A673 (cell line): Measurements from ENCODE around the gene LGALS12. TPM values are rescaled to one million over a fixed set of nuclear protein-coding genes. Genes with fewer than 3 reads are reported as not detected.

Source experiments
- BruUV-seq: library from RNA; stranded (reverse); fragments of 400-500 nt; replicated peaks from 2 replicates; lab custom pipeline; 2021; lab: Mats Ljungman, UMichigan
- CTCF ChIA-PET: fragments of 300-600 bp; sonication (Branson Sonifier 250); formaldehyde crosslinking; loops from one replicate; lab custom pipeline; 2022; ENCODE audit warnings: antibody characterized with exemption; lab: Charles Lee
- POLR2A ChIA-PET: fragments of 300-600 bp; sonication (Branson Sonifier 250); formaldehyde crosslinking; loops from one replicate; lab custom pipeline; 2022; ENCODE audit warnings: antibody characterized with exemption; ENCODE audit not compliant: low non-redundant PET; lab: Charles Lee
- DNase-seq: peaks from one replicate; pipeline ENCODE4 v3.0.0-alpha.2; 2015; ENCODE audit warnings: low spot score
- H3K27ac ChIP-seq: fragments of 200-600 bp; sonication (generic); 2 replicates; pipeline ENCODE4 v1.5.1; 2016; ENCODE audit warnings: mixed run types, low read depth, mild to moderate bottlenecking, mixed read lengths, antibody characterized with exemption, low read length; ENCODE audit not compliant: poor library complexity, severe bottlenecking
- H3K27me3 ChIP-seq: fragments of 200-600 bp; sonication (generic); replicated peaks from 2 replicates; pipeline ENCODE4 v1.6.1; 2017; ENCODE audit warnings: mixed run types, low read depth, mild to moderate bottlenecking, mixed read lengths, antibody characterized with exemption, low read length; ENCODE audit not compliant: insufficient read depth, poor library complexity
- H3K36me3 ChIP-seq: fragments of 200-600 bp; sonication (generic); 2 replicates; pipeline ENCODE4 v1.6.1; 2016; ENCODE audit warnings: mixed run types, mild to moderate bottlenecking, mixed read lengths, antibody characterized with exemption, low read length; ENCODE audit not compliant: insufficient read depth, poor library complexity, severe bottlenecking
- H3K4me1 ChIP-seq: fragments of 200-600 bp; sonication (generic); 2 replicates; pipeline ENCODE4 v1.6.1; 2017; ENCODE audit warnings: mixed run types, mild to moderate bottlenecking, mixed read lengths, antibody characterized with exemption, low read length; ENCODE audit not compliant: insufficient read depth, poor library complexity, severe bottlenecking
- H3K4me3 ChIP-seq: fragments of 200-600 bp; sonication (generic); 2 replicates; pipeline ENCODE4 v1.5.1; 2016; ENCODE audit warnings: low read depth, mixed run types, mild to moderate bottlenecking, mixed read lengths, low read length; ENCODE audit not compliant: poor library complexity, severe bottlenecking
- H3K9me3 ChIP-seq: fragments of 200-600 bp; sonication (generic); 2 replicates; pipeline ENCODE4 v1.6.1; 2016; ENCODE audit warnings: mixed run types, low read depth, mild to moderate bottlenecking, mixed read lengths, antibody characterized with exemption, low read length; ENCODE audit not compliant: poor library complexity, severe bottlenecking
- EZH2 ChIP-seq: fragments of 200-600 bp; sonication (generic); IDR thresholded peaks from 2 replicates; pipeline ENCODE4 v1.6.1; 2017; ENCODE audit warnings: borderline replicate concordance, low read depth, mild to moderate bottlenecking, mixed read lengths, antibody characterized with exemption, low read length; ENCODE audit not compliant: poor library complexity, severe bottlenecking
- intact Hi-C: fragments of 100-400 bp; cut with micrococcal nuclease; formaldehyde crosslinking; loops from one replicate; pipeline ENCODE4 v1.10.0; 2022; ENCODE audit not compliant: unreplicated experiment
- total RNA-seq: library from RNA; stranded (reverse); gene quantifications from 2 replicates; pipeline ENCODE4 v1.2.3, GENCODE V29; 2021
- TF ChIP-seq, protein P1 (sequence below): fragments of 300-800, 200-600 bp; sonication (generic); conservative IDR thresholded peaks from 2 replicates; pipeline ENCODE4 v1.5.1; 2017; ENCODE audit warnings: low read depth, mild to moderate bottlenecking, antibody characterized with exemption, low read length, moderate library complexity, mixed read lengths

LGALS12 gene
- total RNA-seq, 1 experiment from 2014 or later = not detected

DNA sequence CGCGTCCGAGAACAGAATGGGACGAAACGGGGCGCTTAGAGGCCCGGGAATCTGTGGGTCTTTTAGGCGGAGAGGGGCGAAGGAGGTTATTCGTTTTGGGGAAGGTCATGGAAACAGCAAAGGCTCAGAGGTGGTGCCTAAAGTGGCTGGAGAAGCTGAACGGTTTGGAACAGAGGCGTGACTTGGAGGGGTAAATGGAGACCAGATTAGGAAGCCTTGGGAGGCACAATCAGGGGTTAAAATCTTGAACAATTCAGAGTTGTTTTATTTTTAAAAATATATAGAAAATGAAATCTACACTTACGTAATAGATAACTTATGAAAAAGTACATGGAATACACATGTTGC lies 14.7 kb upstream of the LGALS12 start:
- CTCF ChIA-PET = no interaction called here
- peaks cover 72% of the 10 kb centered on the region for H3K27me3 ChIP-seq

GRCh38 chr11:63491636-63492372 lies 14.1 kb upstream of the LGALS12 start:
- intact Hi-C loops = no loop called here
- POLR2A ChIA-PET = no interaction called here
- H3K4me3 ChIP-seq = no peak overlapping the region
- H3K9me3 ChIP-seq = no peaks in the 10 kb centered on the region
- H3K36me3 ChIP-seq = no peaks in the 10 kb centered on the region
- H3K27me3 ChIP-seq = peaks cover 69% of the 10 kb centered on the region
- DNase-seq = no peak
- CTCF ChIA-PET = no interaction called here
- no TSS peak for BruUV-seq
- peaks cover 5% of the 10 kb centered on the region for H3K4me1 ChIP-seq
- no peak overlapping the region for H3K27ac ChIP-seq
- TF ChIP-seq EZH2 = no peak
- TF ChIP-seq, protein P1, sequence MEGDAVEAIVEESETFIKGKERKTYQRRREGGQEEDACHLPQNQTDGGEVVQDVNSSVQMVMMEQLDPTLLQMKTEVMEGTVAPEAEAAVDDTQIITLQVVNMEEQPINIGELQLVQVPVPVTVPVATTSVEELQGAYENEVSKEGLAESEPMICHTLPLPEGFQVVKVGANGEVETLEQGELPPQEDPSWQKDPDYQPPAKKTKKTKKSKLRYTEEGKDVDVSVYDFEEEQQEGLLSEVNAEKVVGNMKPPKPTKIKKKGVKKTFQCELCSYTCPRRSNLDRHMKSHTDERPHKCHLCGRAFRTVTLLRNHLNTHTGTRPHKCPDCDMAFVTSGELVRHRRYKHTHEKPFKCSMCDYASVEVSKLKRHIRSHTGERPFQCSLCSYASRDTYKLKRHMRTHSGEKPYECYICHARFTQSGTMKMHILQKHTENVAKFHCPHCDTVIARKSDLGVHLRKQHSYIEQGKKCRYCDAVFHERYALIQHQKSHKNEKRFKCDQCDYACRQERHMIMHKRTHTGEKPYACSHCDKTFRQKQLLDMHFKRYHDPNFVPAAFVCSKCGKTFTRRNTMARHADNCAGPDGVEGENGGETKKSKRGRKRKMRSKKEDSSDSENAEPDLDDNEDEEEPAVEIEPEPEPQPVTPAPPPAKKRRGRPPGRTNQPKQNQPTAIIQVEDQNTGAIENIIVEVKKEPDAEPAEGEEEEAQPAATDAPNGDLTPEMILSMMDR = no peak

More for the DNA sequence above, 14.7 kb upstream of the LGALS12 start:
- Histone ChIP-seq H3K27ac (no peak overlapping the region), H3K9me3 (no peaks in the 10 kb centered on the region), H3K4me3 (peak overlapping the region; percentile 29), H3K36me3 (no peaks in the 10 kb centered on the region), H3K4me1 (peaks cover 5% of the 10 kb centered on the region)
- no peak for TF ChIP-seq EZH2
- TF ChIP-seq, protein P1 = no peak
- DNase-seq = no peak
- BruUV-seq = no TSS peak
- intact Hi-C loops = no loop called here
- POLR2A ChIA-PET = no interaction called here

GRCh38 chr11:63492441-63492840 lies 13.4 kb upstream of the LGALS12 start:
- CTCF ChIA-PET = no interaction called here
- no TSS peak for BruUV-seq
- H3K4me3 ChIP-seq = no peak overlapping the region
- no peak overlapping the region for H3K27ac ChIP-seq
- DNase-seq = no peak
- H3K9me3 ChIP-seq = no peaks in the 10 kb centered on the region
- peaks cover 5% of the 10 kb centered on the region for H3K4me1 ChIP-seq
- intact Hi-C loops = no loop called here
- H3K36me3 ChIP-seq = no peaks in the 10 kb centered on the region
- peaks cover 63% of the 10 kb centered on the region for H3K27me3 ChIP-seq
- POLR2A ChIA-PET = no interaction called here
- TF ChIP-seq, protein P1 = no peak
- TF ChIP-seq EZH2 = no peak
